A549 (cell line): ENCODE results near the gene ASTN1. TPM values are rescaled to one million over a fixed set of nuclear protein-coding genes. Genes with fewer than 3 reads are reported as not detected.

Experiments used
- ATAC-seq, 2 experiments: fragments of 200-7000 bp in 1 of 2; fragments of >200 bp in 1 of 2; cut with Nextera tagmentation in 1 of 2; cut with Tn5 transposase in 1 of 2; 3 replicates each; pipeline versions ENCODE4 v1.8.0 to v1.9.1; 2018 to 2020; ENCODE audit warnings: mild to moderate bottlenecking in 1 of 2, moderate library complexity in 1 of 2
- CTCF ChIA-PET: fragments of 300-600 bp; sonication (Branson Sonifier 250); formaldehyde crosslinking; extraction: SDS; loops from one replicate; lab custom pipeline; 2021; ENCODE audit warnings: antibody characterized with exemption, inconsistent platforms; lab: Yijun Ruan, JAX
- POLR2A ChIA-PET: fragments of 350-600 bp; formaldehyde crosslinking; extraction: SDS; loops from one replicate; lab custom pipeline; 2021; ENCODE audit warnings: antibody characterized with exemption, inconsistent platforms; lab: Yijun Ruan, JAX
- DNase-seq, 2 experiments: peaks; one replicate each; pipeline versions ENCODE4 v3.0.0 to v3.0.0-alpha.2; 2011 to 2016; ENCODE audit warnings: low read depth in 1 of 2, low spot score in 1 of 2
- FAIRE-seq: peaks from 2 replicates; lab custom pipeline; 2011; peaks lifted over from hg19 to GRCh38; lab: Jason Lieb, UNC
- H3K27ac ChIP-seq, 2 experiments: fragments of >200 bp; sonication (Bioruptor Twin); formaldehyde crosslinking; 3 replicates each; pipeline ENCODE4 v1.5.1; 2016 to 2017
- H3K4me1 ChIP-seq: fragments of >200 bp; sonication (Bioruptor Twin); formaldehyde crosslinking; 3 replicates; pipeline ENCODE4 v1.6.1; 2016
- H3K4me2 ChIP-seq: fragments of >200 bp; sonication (Bioruptor Twin); formaldehyde crosslinking; 3 replicates; pipeline ENCODE4 v1.6.1; 2016
- H3K4me3 ChIP-seq: fragments of >200 bp; sonication (Bioruptor Twin); formaldehyde crosslinking; 3 replicates; pipeline ENCODE4 v1.5.1; 2016
- H3K9me3 ChIP-seq: fragments of >200 bp; sonication (Bioruptor Twin); formaldehyde crosslinking; 3 replicates; pipeline ENCODE4 v1.6.1; 2016
- ATOH8 ChIP-seq: fragments of 250-450 bp; sonication (Bioruptor Pico); IDR thresholded peaks from 2 replicates; pipeline ENCODE4 v1.5.0; 2020; ENCODE audit warnings: low read depth, mild to moderate bottlenecking, moderate library complexity
- CTCF ChIP-seq: fragments of >200 bp; sonication (Bioruptor Twin); formaldehyde crosslinking; IDR thresholded peaks from 3 replicates; pipeline ENCODE4 v1.5.1; 2016
- E2F6 ChIP-seq: IDR thresholded peaks from 2 replicates; pipeline ENCODE4 v1.6.1; 2012; ENCODE audit warnings: low read depth, borderline replicate concordance
- ELK1 ChIP-seq: fragments of 150-350 bp; IDR thresholded peaks from 2 replicates; pipeline ENCODE4 v1.6.1; 2014; ENCODE audit warnings: low read depth, mild to moderate bottlenecking, low read length
- EP300 ChIP-seq, 2 experiments: fragments of >200 bp; sonication (Bioruptor Twin); formaldehyde crosslinking; IDR thresholded peaks; 2 replicates in 1 of 2; 3 replicates in 1 of 2; pipeline ENCODE4 v1.6.1; 2016 to 2017
- ESRRA ChIP-seq: fragments of 150-350 bp; IDR thresholded peaks from 2 replicates; pipeline ENCODE4 v1.6.1; 2014; ENCODE audit warnings: mild to moderate bottlenecking, low read length, borderline replicate concordance
- FOSB ChIP-seq: fragments of 250-450 bp; sonication (Bioruptor Pico); IDR thresholded peaks from 2 replicates; pipeline ENCODE4 v1.5.0; 2020; ENCODE audit warnings: mild to moderate bottlenecking, moderate library complexity
- FOSL2 ChIP-seq, 2 experiments: fragments of 450-650 bp in 1 of 2; fragments of >200 bp in 1 of 2; sonication (Bioruptor Twin) in 1 of 2; formaldehyde crosslinking; IDR thresholded peaks; 2 replicates each; pipeline versions ENCODE4 v1.5.0 to v1.6.1; 2016 to 2020; ENCODE audit warnings: mild to moderate bottlenecking in 1 of 2, moderate library complexity in 1 of 2
- HDAC2 ChIP-seq: fragments of 200-600 bp; sonication (generic); IDR thresholded peaks from 2 replicates; pipeline ENCODE4 v1.6.1; 2016
- HES2 ChIP-seq: fragments of >200 bp; sonication (Bioruptor Twin); formaldehyde crosslinking; IDR thresholded peaks from 2 replicates; pipeline ENCODE4 v1.6.1; 2016
- HEYL ChIP-seq: fragments of 250-450 bp; sonication (Bioruptor Pico); IDR thresholded peaks from 2 replicates; pipeline ENCODE4 v1.8.0; 2021; ENCODE audit warnings: mild to moderate bottlenecking, moderate library complexity
- JUN ChIP-seq, 2 experiments: fragments of >200 bp; sonication (Bioruptor Twin); formaldehyde crosslinking; IDR thresholded peaks; 2 replicates in 1 of 2; 3 replicates in 1 of 2; pipeline ENCODE4 v1.6.1; 2016 to 2017
- MAX ChIP-seq: IDR thresholded peaks from 2 replicates; pipeline ENCODE4 v1.6.1; 2012
- MYC ChIP-seq: IDR thresholded peaks from 2 replicates; pipeline ENCODE4 v1.6.1; 2012; ENCODE audit warnings: mild to moderate bottlenecking, inconsistent platforms, low read length, improper control_type of control experiment, borderline replicate concordance
- NFE2L2 ChIP-seq: fragments of 150-350 bp; conservative IDR thresholded peaks from 2 replicates; pipeline ENCODE4 v1.6.1; 2014; ENCODE audit warnings: low read length
- PHF8 ChIP-seq: fragments of 200-600 bp; sonication (generic); IDR thresholded peaks from 2 replicates; pipeline ENCODE4 v1.6.1; 2016; ENCODE audit warnings: low read depth, mild to moderate bottlenecking, antibody characterized with exemption, moderate library complexity, borderline replicate concordance
- RARB ChIP-seq: fragments of 250-450 bp; sonication (Bioruptor Pico); IDR thresholded peaks from 2 replicates; pipeline ENCODE4 v1.8.0; 2021; ENCODE audit warnings: mild to moderate bottlenecking, moderate library complexity
- RNF2 ChIP-seq: fragments of 200-600 bp; sonication (generic); IDR thresholded peaks from 2 replicates; pipeline ENCODE4 v1.6.1; 2016; ENCODE audit warnings: low read depth, mild to moderate bottlenecking, antibody characterized with exemption, moderate library complexity, borderline replicate concordance
- TFCP2L1 ChIP-seq: fragments of 250-450 bp; sonication (Bioruptor Pico); IDR thresholded peaks from 2 replicates; pipeline ENCODE4 v1.5.0; 2021; ENCODE audit warnings: mild to moderate bottlenecking
- USF2 ChIP-seq: fragments of 450-650 bp; IDR thresholded peaks from 2 replicates; pipeline ENCODE4 v1.6.1; 2014; ENCODE audit warnings: antibody characterized with exemption
- ZC3H11A ChIP-seq: fragments of 450-650 bp; IDR thresholded peaks from 2 replicates; pipeline ENCODE4 v1.6.1; 2014; ENCODE audit warnings: antibody characterized with exemption, mild to moderate bottlenecking
- ZNF302 ChIP-seq: fragments of 250-450 bp; sonication (Bioruptor Pico); IDR thresholded peaks from 2 replicates; pipeline ENCODE4 v1.9.0; 2021; ENCODE audit warnings: inconsistent platforms, mild to moderate bottlenecking, moderate library complexity
- ZSCAN20 ChIP-seq: fragments of 250-450 bp; sonication (Bioruptor Pico); IDR thresholded peaks from 2 replicates; pipeline ENCODE4 v1.8.0; 2022; ENCODE audit warnings: mild to moderate bottlenecking, moderate library complexity
- WGBS: methylation state at CpG from one replicate; pipeline ENCODE4 v1.1.6; 2017; ENCODE audit errors: missing lambda C conversion rate; 5-methylcytosine and 5-hydroxymethylcytosine counted together
- polyA plus RNA-seq, 4 experiments: library from polyadenylated mRNA; depleted of rRNA in 3 of 4; stranded (reverse); fragments of >200 nt; fragmentation: RNase III in 1 of 4; extraction: RNeasy Plus Mini Kit Qiagen cat#74134 plus additional on column Dnase treatment in 1 of 4; gene quantifications; 2 replicates in 3 of 4; 3 replicates in 1 of 4; pipeline ENCODE4 v1.2.3, GENCODE V29; 2011 to 2017

ASTN1 gene
- polyA plus RNA-seq, 2 of the 4 experiments (the other 2 are of a cell fraction): not detected

- Histone ChIP-seq H3K4me3 (no peak overlapping the region), H3K4me1 (peaks cover 27% of the 10 kb centered on the region), H3K27ac (peak overlapping the region; percentile 68 to 70), H3K9me3 (no peaks in the 10 kb centered on the region), H3K4me2 (peak overlapping the region; percentile 74)
- ChIA-PET CTCF (interaction anchor here (2.1 kb wide), 1 partner anchor 28 kb away, joined by 7 read pairs; no protein-coding TSS in a partner anchor), POLR2A (interaction anchor here (1.3 kb wide), 1 partner anchor 1029 kb away, joined by 4 read pairs; no protein-coding TSS in a partner anchor)
- TF ChIP-seq CTCF: no peak
- no peak for TF ChIP-seq ATOH8
- no peak for TF ChIP-seq RNF2
- TF ChIP-seq USF2: no peak
- TF ChIP-seq MYC: no peak
- no peak for TF ChIP-seq EP300 (IDR thresholded peaks at IDR 0.05)
- TF ChIP-seq FOSL2 (IDR thresholded peaks at IDR 0.05): no peak
- TF ChIP-seq FOSL2 (CRISPR knock-in tag; IDR thresholded peaks at IDR 0.05): no peak
- TF ChIP-seq ESRRA: no peak
- DNase-seq (peak in 1 of 2 experiments; percentile 6), FAIRE-seq (no peak), ATAC-seq (peak in 1 of 2 experiments; percentile 9; a peak in 2 of 6 replicates)
Observed at GRCh38 chr1:177210071-177210470, 45.6 kb upstream of the ASTN1 start.

GRCh38 chr1:177209357-177209756 lies 44.8 kb upstream of the ASTN1 start:
- Histone ChIP-seq H3K4me2 (peak overlapping the region; percentile 74), H3K4me3 (no peak overlapping the region), H3K27ac (peak overlapping the region; percentile 68 to 79), H3K9me3 (no peaks in the 10 kb centered on the region), H3K4me1 (peaks cover 27% of the 10 kb centered on the region)
- ATAC-seq (peak; percentile 99 to 100), FAIRE-seq (peak; percentile 93), DNase-seq (peak; percentile 88 to 96)
- whole genome bisulfite sequencing: 2% methylated on average over 3 of the region's 3 CpGs
- ChIA-PET POLR2A (interaction anchor here (1.2 to 1.3 kb wide), 2 partner anchors 19 to 1029 kb away, joined by 3 to 4 read pairs; no protein-coding TSS in a partner anchor), CTCF (interaction anchor here (0.8 kb wide), 1 partner anchor 13 kb away, joined by 3 read pairs; no protein-coding TSS in a partner anchor)
- TF ChIP-seq E2F6 (no peak), CTCF (no peak), HDAC2 (no peak), ZC3H11A (no peak), MAX (peak; percentile 60), TFCP2L1 (no peak), FOSB (CRISPR knock-in tag) (no peak), HEYL (no peak), JUN (IDR thresholded peaks at IDR 0.05) (peak in 1 of 2 experiments; percentile 24; a peak in 1 of 5 replicates), ZNF302 (CRISPR knock-in tag) (no peak), HES2 (no peak), ESRRA (no peak), ELK1 (no peak), USF2 (no peak), RARB (CRISPR knock-in tag) (no peak), NFE2L2 (no peak), ZSCAN20 (CRISPR knock-in tag) (no peak), PHF8 (no peak)
